ENCODE results near the gene SOCS4. TPM values are rescaled to one million over a fixed set of nuclear protein-coding genes. Genes with fewer than 3 reads are reported as not detected.

Gene SOCS4
- total RNA-seq, 1 donor from 2014 or later: 23.7 TPM

- DNase-seq (ENCODE audit: low spot score): no peak
These were observed 58.1 kb downstream of the SOCS4 start for GRCh38 chr14:55085060-55085660.

DNA sequence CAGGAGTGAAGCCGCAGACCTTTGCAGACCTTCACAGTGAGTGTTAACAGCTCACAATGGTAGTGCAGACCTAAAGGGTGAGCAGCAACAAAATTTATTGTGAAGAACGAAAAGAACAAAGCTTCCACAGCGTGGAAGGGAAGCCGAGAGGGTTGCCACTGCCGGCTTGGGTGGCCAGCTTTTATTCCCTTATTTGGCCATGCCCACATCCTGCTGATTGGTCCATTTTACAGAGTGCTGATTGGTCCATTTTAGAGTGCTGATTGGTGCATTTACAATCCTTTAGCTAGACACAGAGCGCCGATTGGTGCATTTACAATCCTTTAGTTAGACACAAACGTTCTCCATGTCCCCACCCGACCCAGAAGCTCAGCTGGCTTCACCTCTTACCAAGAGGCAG is 59.9 kb downstream of the SOCS4 start:
- Mint-ChIP-seq H3K36me3 (ENCODE audit: low read depth, unreplicated experiment) (no peaks in the 10 kb centered on the region), H3K27ac (ENCODE audit: unreplicated experiment) (no peak overlapping the region), H3K27me3 (ENCODE audit: unreplicated experiment) (peaks cover 1% of the 10 kb centered on the region), H3K4me3 (ENCODE audit: unreplicated experiment) (no peak overlapping the region), H3K4me1 (ENCODE audit: unreplicated experiment) (no peaks in the 10 kb centered on the region), H3K9me3 (ENCODE audit: unreplicated experiment) (no peaks in the 10 kb centered on the region)
- no peak for DNase-seq (ENCODE audit: low spot score)
- TF ChIP-seq, protein P1, sequence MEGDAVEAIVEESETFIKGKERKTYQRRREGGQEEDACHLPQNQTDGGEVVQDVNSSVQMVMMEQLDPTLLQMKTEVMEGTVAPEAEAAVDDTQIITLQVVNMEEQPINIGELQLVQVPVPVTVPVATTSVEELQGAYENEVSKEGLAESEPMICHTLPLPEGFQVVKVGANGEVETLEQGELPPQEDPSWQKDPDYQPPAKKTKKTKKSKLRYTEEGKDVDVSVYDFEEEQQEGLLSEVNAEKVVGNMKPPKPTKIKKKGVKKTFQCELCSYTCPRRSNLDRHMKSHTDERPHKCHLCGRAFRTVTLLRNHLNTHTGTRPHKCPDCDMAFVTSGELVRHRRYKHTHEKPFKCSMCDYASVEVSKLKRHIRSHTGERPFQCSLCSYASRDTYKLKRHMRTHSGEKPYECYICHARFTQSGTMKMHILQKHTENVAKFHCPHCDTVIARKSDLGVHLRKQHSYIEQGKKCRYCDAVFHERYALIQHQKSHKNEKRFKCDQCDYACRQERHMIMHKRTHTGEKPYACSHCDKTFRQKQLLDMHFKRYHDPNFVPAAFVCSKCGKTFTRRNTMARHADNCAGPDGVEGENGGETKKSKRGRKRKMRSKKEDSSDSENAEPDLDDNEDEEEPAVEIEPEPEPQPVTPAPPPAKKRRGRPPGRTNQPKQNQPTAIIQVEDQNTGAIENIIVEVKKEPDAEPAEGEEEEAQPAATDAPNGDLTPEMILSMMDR (IDR thresholded peaks at IDR 0.05; ENCODE audit: unreplicated experiment): no peak

More at GRCh38 chr14:55085060-55085660, 58.1 kb downstream of the SOCS4 start:
- no peaks in the 10 kb centered on the region for H3K4me1 Mint-ChIP-seq (ENCODE audit: unreplicated experiment)
- no peak overlapping the region for H3K4me3 Mint-ChIP-seq (ENCODE audit: unreplicated experiment)
- H3K27ac Mint-ChIP-seq (ENCODE audit: unreplicated experiment): no peak overlapping the region
- H3K36me3 Mint-ChIP-seq (ENCODE audit: low read depth, unreplicated experiment): no peaks in the 10 kb centered on the region
- H3K9me3 Mint-ChIP-seq (ENCODE audit: unreplicated experiment): no peaks in the 10 kb centered on the region
- peaks cover 2% of the 10 kb centered on the region for H3K27me3 Mint-ChIP-seq (ENCODE audit: unreplicated experiment)
- TF ChIP-seq, protein P1 (IDR thresholded peaks at IDR 0.05; ENCODE audit: unreplicated experiment): no peak

DNA sequence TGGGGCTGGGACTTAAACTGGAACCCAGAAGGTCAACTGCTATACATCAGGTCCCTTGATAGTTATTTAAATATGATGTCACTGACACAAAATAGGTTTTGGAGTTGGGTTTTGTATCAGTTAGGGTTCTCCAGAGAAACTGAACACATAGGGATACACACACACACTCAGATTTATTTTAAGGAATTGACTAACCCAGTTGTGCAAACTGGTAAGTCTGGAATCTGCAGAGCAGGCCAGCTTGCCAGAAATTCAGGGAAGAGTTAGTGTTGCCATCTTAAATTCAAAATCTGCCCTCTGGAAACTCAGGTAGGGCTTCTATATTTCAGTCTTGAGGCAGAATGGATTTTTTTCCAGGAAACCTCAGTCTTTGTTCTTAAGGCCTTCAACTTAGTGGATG is 61.3 kb downstream of the SOCS4 start:
- no peak overlapping the region for H3K27ac Mint-ChIP-seq (ENCODE audit: unreplicated experiment)
- H3K36me3 Mint-ChIP-seq (ENCODE audit: low read depth, unreplicated experiment): no peaks in the 10 kb centered on the region
- TF ChIP-seq, protein P1 (IDR thresholded peaks at IDR 0.05; ENCODE audit: unreplicated experiment): no peak
- no peak overlapping the region for H3K4me3 Mint-ChIP-seq (ENCODE audit: unreplicated experiment)
- H3K9me3 Mint-ChIP-seq (ENCODE audit: unreplicated experiment): no peaks in the 10 kb centered on the region
- no peak for DNase-seq (ENCODE audit: low spot score)
- H3K4me1 Mint-ChIP-seq (ENCODE audit: unreplicated experiment): no peaks in the 10 kb centered on the region
- H3K27me3 Mint-ChIP-seq (ENCODE audit: unreplicated experiment): peaks cover 1% of the 10 kb centered on the region

DNA sequence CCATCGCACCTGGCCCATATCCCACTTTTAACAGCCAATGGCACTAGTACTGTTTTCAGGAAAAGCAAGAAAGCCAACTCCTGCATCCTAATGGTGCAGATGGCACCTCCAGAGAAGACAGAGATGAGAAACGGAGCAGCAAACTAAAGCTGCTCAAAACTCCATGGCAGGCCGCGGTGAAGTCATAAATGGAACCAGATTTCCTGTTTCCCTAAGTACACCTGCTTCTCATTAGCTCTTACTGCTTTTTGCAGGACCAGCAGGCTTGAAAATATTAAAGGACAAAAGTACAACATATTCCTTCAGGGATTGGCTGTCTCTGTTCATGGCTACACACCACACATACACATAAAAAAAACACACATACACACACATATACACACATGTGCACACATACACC is 65.3 kb downstream of the SOCS4 start:
- no peaks in the 10 kb centered on the region for H3K9me3 Mint-ChIP-seq (ENCODE audit: unreplicated experiment)
- H3K36me3 Mint-ChIP-seq (ENCODE audit: low read depth, unreplicated experiment): no peaks in the 10 kb centered on the region
- H3K27me3 Mint-ChIP-seq (ENCODE audit: unreplicated experiment): peaks cover 1% of the 10 kb centered on the region
- DNase-seq (ENCODE audit: low spot score): no peak
- TF ChIP-seq, protein P1 (IDR thresholded peaks at IDR 0.05; ENCODE audit: unreplicated experiment): no peak
- H3K27ac Mint-ChIP-seq (ENCODE audit: unreplicated experiment): no peak overlapping the region
- no peak overlapping the region for H3K4me3 Mint-ChIP-seq (ENCODE audit: unreplicated experiment)
- no peaks in the 10 kb centered on the region for H3K4me1 Mint-ChIP-seq (ENCODE audit: unreplicated experiment)

DNA sequence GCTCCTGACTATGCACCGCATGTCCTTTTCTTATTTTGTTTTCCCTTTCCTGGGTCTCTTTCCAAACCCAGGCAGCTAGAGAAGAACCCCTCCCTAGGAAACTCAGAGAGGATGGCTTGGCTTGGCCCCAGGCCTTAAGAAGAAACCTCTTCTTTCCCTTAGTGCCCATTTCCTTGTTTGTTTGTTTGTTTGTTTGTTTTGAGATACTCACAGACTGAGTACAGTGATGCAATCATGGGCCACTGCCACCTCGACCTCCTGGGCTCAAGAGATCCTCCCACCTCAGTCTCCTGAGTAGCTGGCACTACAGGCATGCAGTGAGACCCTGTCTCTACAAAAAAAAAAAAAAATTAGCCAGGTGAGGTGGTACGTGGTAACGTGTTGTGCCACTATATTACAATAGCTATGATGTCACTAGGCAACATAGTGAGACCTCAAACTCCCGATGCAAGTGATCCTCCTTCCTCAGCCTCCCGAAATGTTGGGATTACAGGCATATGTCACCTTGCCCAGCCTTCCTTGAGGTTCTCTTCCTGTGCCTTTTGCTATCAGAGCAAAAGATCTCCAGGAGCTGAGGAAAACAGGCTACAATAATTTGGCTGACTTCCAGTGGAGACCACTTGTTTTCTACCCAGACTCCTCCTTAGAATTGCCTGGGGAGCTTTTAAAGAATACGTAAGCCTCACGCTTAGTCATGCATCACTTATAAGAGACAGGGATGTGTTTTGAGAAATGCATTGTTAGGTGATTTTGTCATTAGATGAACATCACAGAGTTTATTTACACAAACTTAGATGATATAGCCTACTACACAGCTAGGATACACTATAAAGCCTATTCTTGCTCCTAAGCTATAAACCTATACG is 67.5 kb downstream of the SOCS4 start:
- no peak for DNase-seq (ENCODE audit: low spot score)
- no peaks in the 10 kb centered on the region for H3K4me1 Mint-ChIP-seq (ENCODE audit: unreplicated experiment)
- H3K27ac Mint-ChIP-seq (ENCODE audit: unreplicated experiment): no peak overlapping the region
- TF ChIP-seq, protein P1 (IDR thresholded peaks at IDR 0.05; ENCODE audit: unreplicated experiment): no peak
- H3K36me3 Mint-ChIP-seq (ENCODE audit: low read depth, unreplicated experiment): no peaks in the 10 kb centered on the region
- H3K27me3 Mint-ChIP-seq (ENCODE audit: unreplicated experiment): peaks cover 1% of the 10 kb centered on the region
- H3K4me3 Mint-ChIP-seq (ENCODE audit: unreplicated experiment): no peak overlapping the region
- no peaks in the 10 kb centered on the region for H3K9me3 Mint-ChIP-seq (ENCODE audit: unreplicated experiment)
